GM12891 (cell line): Measurements from ENCODE around the gene PKHD1.

ENCODE experiments used
- POLR2A ChIP-seq: IDR thresholded peaks from 2 replicates; pipeline ENCODE4 v1.6.1; 2011; ENCODE audit warnings: low read depth, low read length, control low read depth
- POLR2AphosphoS5 ChIP-seq: IDR thresholded peaks from 2 replicates; pipeline ENCODE4 v1.6.1; 2011; ENCODE audit warnings: low read depth, low read length, control low read depth
- POU2F2 ChIP-seq: IDR thresholded peaks from 2 replicates; pipeline ENCODE4 v1.6.1; 2011; ENCODE audit warnings: low read depth, mild to moderate bottlenecking, control low read depth, low read length, moderate library complexity
- TAF1 ChIP-seq: IDR thresholded peaks from 2 replicates; pipeline ENCODE4 v1.6.1; 2011; ENCODE audit warnings: low read depth, low read length, control low read depth

- TF ChIP-seq POLR2A (no peak), POLR2AphosphoS5 (no peak), POU2F2 (no peak), TAF1 (no peak)
Measured at GRCh38 chr6:51812231-51812630, 275.2 kb downstream of the PKHD1 start.
